Thyroid gland (tissue), 4 donors: Measurements from ENCODE around the gene GNG4. TPM values are rescaled to one million over a fixed set of nuclear protein-coding genes. Genes with fewer than 3 reads are reported as not detected.

Experiments
- DNase-seq, 2 donors: peaks; one replicate each; pipeline ENCODE4 v3.0.0-alpha.2; 2019
- H3K27ac ChIP-seq, 3 donors: fragments of 200-600 bp; sonication (generic); 1 replicate in 2 of 3; 2 replicates in 1 of 3; pipeline ENCODE4 v1.5.1; 2016 to 2019; ENCODE audit warnings: mild to moderate bottlenecking in 1 of 3, moderate library complexity in 1 of 3
- H3K27me3 ChIP-seq: fragments of 200-600 bp; sonication (generic); one replicate; pipeline ENCODE4 v1.5.1; 2019
- H3K36me3 ChIP-seq, 2 donors: fragments of 200-600 bp; sonication (generic); one replicate each; pipeline ENCODE4 v1.5.1; 2016 to 2019
- H3K4me1 ChIP-seq, 2 donors: fragments of 200-600 bp; sonication (generic); one replicate each; pipeline ENCODE4 v1.5.1; 2017 to 2019
- H3K4me3 ChIP-seq, 3 donors: fragments of 200-600 bp; sonication (generic); replicated peaks in 1 of 3; 1 replicate in 2 of 3; 2 replicates in 1 of 3; pipeline ENCODE4 v1.5.1; 2016; ENCODE audit warnings: mild to moderate bottlenecking in 1 of 3
- H3K9me3 ChIP-seq: fragments of 200-600 bp; sonication (generic); one replicate; pipeline ENCODE4 v1.5.1; 2017
- CTCF ChIP-seq, 6 experiments: fragments of 200-600 bp in 3 of 6; fragments of 450-650 bp in 3 of 6; sonication (generic) in 3 of 6; IDR thresholded peaks; one replicate each; pipeline ENCODE4 v1.5.1; 2016 to 2019; ENCODE audit warnings: antibody characterized with exemption in 6 of 6, mild to moderate bottlenecking in 2 of 6, inconsistent platforms in 1 of 6, moderate library complexity in 1 of 6
- POLR2A ChIP-seq, 2 donors: fragments of 450-650 bp; IDR thresholded peaks; one replicate each; pipeline ENCODE4 v1.6.1; 2017; ENCODE audit warnings: antibody characterized with exemption in 2 of 2, mild to moderate bottlenecking in 2 of 2, moderate library complexity in 1 of 2
- WGBS, 2 donors: methylation state at CpG; one replicate each; pipeline ENCODE4 v1.1.5; 2017; 5-methylcytosine and 5-hydroxymethylcytosine counted together
- intact Hi-C: fragments of 100-400 bp; cut with DNase I; formaldehyde crosslinking; loops from one replicate; pipeline ENCODE4 v1.15.1; 2023
- total RNA-seq, 4 donors: library from RNA; depleted of rRNA; stranded (reverse); fragments of >200 nt; gene quantifications; one replicate each; pipeline ENCODE4 v1.2.3, GENCODE V29; 2016

The GNG4 gene
- total RNA-seq, 4 donors from 2014 or later, result under 0.01 to 3.0 (median 0.13) TPM; not detected in 1

- H3K36me3 ChIP-seq, result peaks cover 9 to 26% of the 10 kb centered on the region in 2 donors
Measured at GRCh38 chr1:235671992-235672391, 22.4 kb upstream of the GNG4 start.

GRCh38 chr1:235670157-235670776 lies 20.7 kb upstream of the GNG4 start:
- H3K36me3 ChIP-seq, result peaks cover 5 to 15% of the 10 kb centered on the region in 2 donors
- intact Hi-C loops, result no loop called here
- H3K27me3 ChIP-seq, result no peaks in the 10 kb centered on the region
- no peak for DNase-seq
- no peak overlapping the region for H3K4me3 ChIP-seq
- no peaks in the 10 kb centered on the region for H3K4me1 ChIP-seq
- no peaks in the 10 kb centered on the region for H3K9me3 ChIP-seq
- WGBS, 2 donors, result 95 to 97% methylated on average over 8 of the region's 8 CpGs
- TF ChIP-seq POLR2A (IDR thresholded peaks at IDR 0.05), result no peak
- TF ChIP-seq CTCF (IDR thresholded peaks at IDR 0.05), result no peak
- no peak overlapping the region for H3K27ac ChIP-seq

More at GRCh38 chr1:235671992-235672391, 22.4 kb upstream of the GNG4 start:
- no peaks in the 10 kb centered on the region for H3K27me3 ChIP-seq
- DNase-seq, result no peak
- intact Hi-C loops, result no loop called here
- no peaks in the 10 kb centered on the region for H3K9me3 ChIP-seq
- 88 to 96% methylated on average over 1 of the region's 1 CpG for WGBS, 2 donors
- H3K4me3 ChIP-seq, result no peak overlapping the region
- TF ChIP-seq POLR2A (IDR thresholded peaks at IDR 0.05), result no peak
- no peak for TF ChIP-seq CTCF (IDR thresholded peaks at IDR 0.05)
- no peaks in the 10 kb centered on the region for H3K4me1 ChIP-seq
- H3K27ac ChIP-seq, result no peak overlapping the region

- TF ChIP-seq POLR2A (IDR thresholded peaks at IDR 0.05), result no peak
- no peak for TF ChIP-seq CTCF (IDR thresholded peaks at IDR 0.05)
- intact Hi-C loops, result no loop called here
- Histone ChIP-seq H3K27me3 (no peaks in the 10 kb centered on the region), H3K4me3 (no peak overlapping the region), H3K4me1 (no peaks in the 10 kb centered on the region), H3K9me3 (no peaks in the 10 kb centered on the region), H3K36me3 (peaks cover 5 to 10% of the 10 kb centered on the region in 2 donors), H3K27ac (no peak overlapping the region)
- 92 to 97% methylated on average over 3 of the region's 3 CpGs for WGBS, 2 donors
- no peak for DNase-seq
Measured at GRCh38 chr1:235669277-235669676, 19.7 kb upstream of the GNG4 start.

- Histone ChIP-seq H3K4me3 (no peak overlapping the region), H3K36me3 (peaks cover 10 to 18% of the 10 kb centered on the region in 2 donors), H3K4me1 (no peaks in the 10 kb centered on the region), H3K9me3 (no peaks in the 10 kb centered on the region), H3K27me3 (no peaks in the 10 kb centered on the region), H3K27ac (no peak overlapping the region)
- intact Hi-C loops, result no loop called here
- 92 to 94% methylated on average over 4 of the region's 4 CpGs for WGBS, 2 donors
- no peak for TF ChIP-seq CTCF (IDR thresholded peaks at IDR 0.05)
- no peak for TF ChIP-seq POLR2A (IDR thresholded peaks at IDR 0.05)
- DNase-seq, result no peak
Measured at GRCh38 chr1:235663628-235664027, 14.0 kb upstream of the GNG4 start.

- Histone ChIP-seq H3K27me3 (no peaks in the 10 kb centered on the region), H3K9me3 (no peaks in the 10 kb centered on the region), H3K4me3 (no peak overlapping the region), H3K36me3 (peaks cover 10 to 18% of the 10 kb centered on the region in 2 donors), H3K4me1 (peaks cover 6 to 7% of the 10 kb centered on the region in 2 donors), H3K27ac (no peak overlapping the region)
- no peak for DNase-seq
- WGBS, 2 donors, result 77 to 80% methylated on average over 2 of the region's 2 CpGs
- intact Hi-C loops, result no loop called here
- TF ChIP-seq CTCF (IDR thresholded peaks at IDR 0.05) (no peak), POLR2A (IDR thresholded peaks at IDR 0.05) (no peak)
Measured at GRCh38 chr1:235661568-235661967, 12.0 kb upstream of the GNG4 start.
